NCI-H146 treated with DMSO at 0.1 percent for 48 hours (cell line): ENCODE results near the gene RTTN.
"Not testable (repeated sequence)": the region's sequence is repeated elsewhere in the genome, so short reads cannot be mapped to it uniquely, and the experiment has no call there.

Source experiments
- DNase-seq: peaks from one replicate; lab custom pipeline; 2025; ENCODE audit not compliant: unreplicated experiment; lab: John Stamatoyannopoulos, UW

The RTTN gene

DNA sequence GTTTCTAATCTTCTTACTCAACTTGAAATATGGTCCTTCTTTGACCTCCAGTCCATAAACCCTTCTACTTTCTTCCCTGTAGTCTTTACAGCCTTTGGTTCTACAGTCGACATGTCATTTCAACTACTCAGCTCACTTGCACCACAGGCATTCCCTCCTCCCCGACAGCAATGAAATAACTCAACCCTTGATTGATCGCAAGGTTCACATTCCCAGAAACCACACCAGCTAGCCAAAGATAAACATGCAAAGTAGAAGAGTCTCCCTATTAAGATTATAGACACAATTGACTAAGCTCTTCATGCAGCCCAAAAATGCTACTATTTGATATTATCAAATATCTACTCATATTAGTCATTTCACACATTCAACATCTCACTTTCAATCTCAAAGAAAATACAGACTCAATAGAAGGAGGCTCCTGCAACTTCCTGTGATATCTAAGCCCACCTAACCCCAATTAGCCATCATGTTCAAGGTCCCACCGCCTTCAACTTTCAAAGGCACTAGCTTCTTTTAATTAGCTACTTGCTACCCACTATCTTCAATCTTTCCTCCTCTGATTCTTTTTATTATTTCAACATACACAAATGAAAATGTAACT lies 50.8 kb downstream of the RTTN start:
- DNase-seq, result no peak

DNA sequence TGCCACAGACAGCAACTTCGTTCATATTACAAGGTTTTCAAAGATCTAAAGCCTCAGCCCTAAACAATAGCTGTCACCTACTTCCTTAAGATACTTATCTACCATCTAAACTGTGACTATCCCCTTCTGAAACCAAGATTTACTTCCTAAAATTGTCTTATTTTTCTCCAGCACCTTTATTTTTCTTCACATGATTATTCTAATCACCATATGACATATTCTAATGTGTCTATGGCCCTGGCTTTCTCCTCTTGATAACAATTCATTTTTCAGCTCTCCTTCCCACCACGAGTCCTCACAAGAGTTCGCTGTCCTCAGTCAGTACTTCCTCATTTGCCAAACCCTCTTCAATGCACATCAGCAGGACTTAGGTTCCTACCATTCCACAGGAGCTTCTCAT lies 53.9 kb downstream of the RTTN start:
- no peak for DNase-seq

GRCh38 chr18:70149616-70150301 lies 55.7 kb downstream of the RTTN start:
- DNase-seq, result no peak

- DNase-seq, result no peak
These were observed 56.3 kb downstream of the RTTN start for GRCh38 chr18:70149156-70149555.

- no peak for DNase-seq
These were observed 57.2 kb downstream of the RTTN start for GRCh38 chr18:70148039-70148938.

DNA sequence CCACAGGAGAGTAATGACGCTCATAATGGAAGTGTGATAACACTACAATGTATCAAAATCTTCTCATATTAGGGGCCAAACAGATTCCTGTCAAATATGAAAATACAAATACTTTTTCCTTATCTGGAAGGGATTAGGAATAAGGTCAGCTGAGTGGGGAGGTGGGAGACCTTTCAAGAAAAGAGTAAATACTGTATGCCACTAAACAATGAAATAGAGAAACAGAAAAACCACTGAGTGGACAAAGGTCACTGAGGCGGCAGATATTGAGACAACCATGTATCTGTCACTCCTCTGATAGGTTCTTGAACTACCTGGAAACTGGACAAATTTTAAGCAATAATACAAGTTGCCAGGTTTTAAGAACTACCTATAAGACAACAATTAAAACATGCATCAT lies 59.3 kb downstream of the RTTN start:
- no peak for DNase-seq

DNA sequence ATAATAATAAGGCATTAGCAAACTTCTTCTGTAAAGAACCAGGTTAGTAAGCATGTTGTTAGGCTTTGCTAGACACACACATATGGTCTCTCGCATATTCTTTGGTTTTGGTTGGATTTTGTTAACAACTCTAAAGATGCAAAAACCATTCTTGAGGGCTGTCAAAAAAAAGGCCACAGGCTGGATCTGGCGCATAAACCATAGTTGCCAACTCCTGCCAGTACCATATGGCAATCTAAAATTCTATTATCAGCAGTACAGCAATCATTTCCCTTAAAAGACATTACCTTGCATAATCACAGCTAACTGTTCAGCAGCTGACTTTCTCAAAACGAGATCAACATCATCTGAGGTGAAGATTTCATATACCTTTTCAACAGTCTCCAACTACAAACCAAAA lies 63.5 kb downstream of the RTTN start:
- no peak for DNase-seq

- no peak for DNase-seq
These were observed 66.3 kb downstream of the RTTN start for GRCh38 chr18:70139138-70139537.

- DNase-seq, result no peak
These were observed 69.9 kb downstream of the RTTN start for GRCh38 chr18:70135604-70136003.

GRCh38 chr18:70132999-70133398 lies 72.5 kb downstream of the RTTN start:
- DNase-seq, result no peak

DNA sequence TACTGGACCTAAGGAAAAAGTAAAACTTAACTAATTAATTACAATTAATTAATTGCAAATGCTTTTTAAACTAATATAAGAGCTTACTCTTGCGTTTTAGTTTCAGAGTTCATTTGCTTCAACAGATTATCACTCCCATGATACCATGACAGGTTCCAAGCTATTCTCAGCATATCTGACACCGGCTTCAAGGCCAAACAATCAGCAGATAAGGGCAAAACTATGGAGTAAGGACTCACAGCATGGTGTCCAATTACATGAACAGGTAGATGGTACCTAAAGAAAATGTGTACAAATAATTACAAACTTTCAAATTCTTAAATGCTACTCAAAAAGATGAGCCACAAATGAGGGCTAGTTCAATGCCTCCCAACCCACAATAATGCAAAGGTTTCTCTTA lies 77.2 kb downstream of the RTTN start:
- no peak for DNase-seq

- no peak for DNase-seq
These were observed 78.1 kb downstream of the RTTN start for GRCh38 chr18:70127359-70127758.

GRCh38 chr18:70126832-70127231 lies 78.7 kb downstream of the RTTN start:
- DNase-seq, result peak; percentile 27

- no peak for DNase-seq
These were observed 81.3 kb downstream of the RTTN start for GRCh38 chr18:70124139-70124538.

GRCh38 chr18:70121842-70122241 lies 83.6 kb downstream of the RTTN start:
- DNase-seq, result no peak

DNA sequence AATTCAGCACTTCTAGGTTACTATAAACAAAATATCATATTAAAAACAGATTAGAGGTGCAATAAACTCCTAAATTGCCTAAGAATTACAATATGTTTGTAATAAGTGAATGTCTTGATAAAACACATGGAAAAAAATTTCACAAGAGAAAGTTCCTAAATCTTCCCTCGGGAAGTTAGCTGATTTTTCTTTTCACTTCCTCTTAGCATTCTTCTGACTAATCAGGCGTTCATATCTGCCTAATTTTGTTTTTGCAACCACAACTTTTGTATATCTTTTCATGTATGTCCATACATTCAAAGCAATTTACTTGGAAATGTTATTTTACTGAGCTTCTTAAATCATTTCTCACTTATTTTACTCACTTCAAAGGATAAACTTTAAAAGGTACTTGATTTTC lies 88.5 kb downstream of the RTTN start:
- DNase-seq, result no peak

DNA sequence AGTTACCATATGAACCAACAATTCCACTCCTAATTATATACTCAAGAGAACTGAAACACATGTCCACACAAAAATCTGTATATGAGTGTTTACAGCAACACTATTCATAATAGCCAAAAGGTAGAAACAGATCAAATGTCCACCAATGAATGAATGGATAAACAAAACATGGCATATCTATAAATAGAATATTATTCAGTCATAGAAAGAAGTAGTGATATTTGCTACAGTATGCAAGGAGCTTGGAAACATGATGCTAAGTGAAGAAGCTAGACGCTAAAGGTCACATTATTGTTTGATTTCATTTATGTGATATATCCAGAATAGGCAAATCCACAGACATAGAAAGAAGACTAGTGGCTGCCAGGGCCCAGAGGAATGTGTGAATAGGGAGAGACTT lies 92.0 kb downstream of the RTTN start:
- no peak for DNase-seq

GRCh38 chr18:70110678-70111077 lies 94.8 kb downstream of the RTTN start:
- no peak for DNase-seq

GRCh38 chr18:70107091-70107490 lies 98.4 kb downstream of the RTTN start:
- no peak for DNase-seq

GRCh38 chr18:70102854-70103253 lies 102.6 kb downstream of the RTTN start:
- not testable (repeated sequence) for DNase-seq

GRCh38 chr18:70089858-70090257 lies 115.6 kb downstream of the RTTN start:
- no peak for DNase-seq

- no peak for DNase-seq
These were observed 119.4 kb downstream of the RTTN start for GRCh38 chr18:70086085-70086484.
